K562 (cell line): ENCODE data around the gene CBX4. TPM values are rescaled to one million over a fixed set of nuclear protein-coding genes. Genes with fewer than 3 reads are reported as not detected.

ENCODE experiments used
- ARID1B ChIP-seq: fragments of 450-650 bp; IDR thresholded peaks from 2 replicates; pipeline ENCODE4 v1.6.1; 2016; ENCODE audit warnings: antibody characterized with exemption, mild to moderate bottlenecking, inconsistent platforms
- ATF1 ChIP-seq, 2 experiments: fragments of 450-650 bp in 1 of 2; IDR thresholded peaks; 2 replicates each; pipeline ENCODE4 v1.6.1; 2016; ENCODE audit warnings: missing compliant biosample characterization in 1 of 2, missing genetic modification characterization in 1 of 2
- EGR1 ChIP-seq: fragments of 450-650 bp; conservative IDR thresholded peaks from 2 replicates; pipeline ENCODE4 v1.6.1; 2017; ENCODE audit warnings: mild to moderate bottlenecking
- FOSL1 ChIP-seq: fragments of 200-800 bp; sonication (Bioruptor generic); conservative IDR thresholded peaks from 2 replicates; pipeline ENCODE4 v1.6.1; 2016; ENCODE audit warnings: missing genetic modification characterization, missing compliant biosample characterization
- FOXJ2 ChIP-seq: fragments of 200-800 bp; sonication (Bioruptor generic); IDR thresholded peaks from 2 replicates; pipeline ENCODE4 v1.6.1; 2016; ENCODE audit warnings: missing genetic modification characterization, missing compliant biosample characterization
- HDAC2 ChIP-seq: fragments of 450-650 bp; IDR thresholded peaks from 2 replicates; pipeline ENCODE4 v1.6.1; 2016; ENCODE audit warnings: mild to moderate bottlenecking
- MCM2 ChIP-seq: fragments of 450-650 bp; IDR thresholded peaks from 2 replicates; pipeline ENCODE4 v1.6.1; 2017; ENCODE audit warnings: low read depth, mild to moderate bottlenecking
- MYC ChIP-seq, 2 experiments: fragments of 250-450 bp in 1 of 2; sonication (Bioruptor Pico) in 1 of 2; IDR thresholded peaks; 2 replicates each; pipeline versions ENCODE4 v1.5.1 to v1.6.1; 2012 to 2021; ENCODE audit warnings: low read depth in 2 of 2, borderline replicate concordance in 1 of 2, improper control_type of control experiment in 1 of 2, low read length in 1 of 2, mild to moderate bottlenecking in 1 of 2, moderate library complexity in 1 of 2
- NONO ChIP-seq, 2 experiments: fragments of 200-400 bp in 1 of 2; fragments of 450-650 bp in 1 of 2; formaldehyde crosslinking in 1 of 2; IDR thresholded peaks; 2 replicates each; pipeline ENCODE4 v1.6.1; 2017; ENCODE audit warnings: low read depth in 2 of 2, mild to moderate bottlenecking in 2 of 2, moderate library complexity in 2 of 2, low read length in 1 of 2
- POLR2G ChIP-seq: fragments of 200-400 bp; formaldehyde crosslinking; IDR thresholded peaks from 2 replicates; pipeline ENCODE4 v1.6.1; 2017; ENCODE audit warnings: low read depth, mild to moderate bottlenecking, antibody characterized with exemption, low read length, moderate library complexity
- RBFOX2 ChIP-seq: fragments of 200-400 bp; formaldehyde crosslinking; IDR thresholded peaks from 2 replicates; pipeline ENCODE4 v1.6.1; 2017; ENCODE audit warnings: low read depth, mild to moderate bottlenecking, low read length, moderate library complexity
- RBM14 ChIP-seq: fragments of 200-400 bp; formaldehyde crosslinking; IDR thresholded peaks from 2 replicates; pipeline ENCODE4 v1.6.1; 2018; ENCODE audit warnings: low read depth, mild to moderate bottlenecking, low read length, moderate library complexity, borderline replicate concordance; ENCODE audit not compliant: insufficient read depth
- RBM15 ChIP-seq: fragments of 200-400 bp; formaldehyde crosslinking; IDR thresholded peaks from 2 replicates; pipeline ENCODE4 v1.6.1; 2018; ENCODE audit warnings: mild to moderate bottlenecking, low read length, moderate library complexity; ENCODE audit not compliant: insufficient read depth
- RBM34 ChIP-seq: fragments of 200-400 bp; formaldehyde crosslinking; IDR thresholded peaks from 2 replicates; pipeline ENCODE4 v1.6.1; 2018; ENCODE audit warnings: low read length, borderline replicate concordance; ENCODE audit not compliant: insufficient read depth
- RCOR1 ChIP-seq, 2 experiments: IDR thresholded peaks; 2 replicates each; pipeline ENCODE4 v1.6.1; 2012; ENCODE audit warnings: low read depth in 2 of 2, low read length in 2 of 2, borderline replicate concordance in 1 of 2, improper control_type of control experiment in 1 of 2
- SMAD4 ChIP-seq: fragments of 250-450 bp; sonication (Bioruptor Pico); conservative IDR thresholded peaks from 2 replicates; pipeline ENCODE4 v1.8.0; 2021; ENCODE audit warnings: inconsistent platforms, mild to moderate bottlenecking, moderate library complexity
- TARDBP ChIP-seq: fragments of 450-650 bp; IDR thresholded peaks from 2 replicates; pipeline ENCODE4 v1.6.1; 2016
- TCF3 ChIP-seq: sonication (generic); formaldehyde crosslinking; IDR thresholded peaks from 2 replicates; pipeline ENCODE4 v1.4.0; 2020; ENCODE audit warnings: mild to moderate bottlenecking, missing genetic modification reagents
- TRIM28 ChIP-seq: fragments of 450-650 bp; IDR thresholded peaks from 2 replicates; pipeline ENCODE4 v1.6.1; 2017
- XRCC5 ChIP-seq: fragments of 200-400 bp; formaldehyde crosslinking; IDR thresholded peaks from 2 replicates; pipeline ENCODE4 v1.6.1; 2017; ENCODE audit warnings: low read depth, mild to moderate bottlenecking, low read length
- ZNF175 ChIP-seq: fragments of 200-800 bp; sonication (Bioruptor generic); IDR thresholded peaks from 2 replicates; pipeline ENCODE4 v1.6.1; 2016; ENCODE audit warnings: low read depth, mild to moderate bottlenecking, missing genetic modification characterization, missing compliant biosample characterization
- polyA plus RNA-seq, 8 experiments: library from polyadenylated mRNA; depleted of rRNA in 4 of 8; stranded (reverse) in 5 of 8; unstranded in 3 of 8; fragments of >200 nt; fragmentation: Nextera tagmentation in 2 of 8; fragmentation: Illumina TruSeq in 1 of 8; extraction: Ambion mirVana in 2 of 8; extraction: Trizol in 1 of 8; gene quantifications; 2 replicates each; pipeline versions ENCODE4 v1.2.1 to v1.2.3, GENCODE V29; 2011 to 2014; ENCODE audit warnings: inconsistent platforms in 1 of 8, missing spikeins in 1 of 8
- total RNA-seq, 7 experiments: library from RNA; depleted of rRNA in 6 of 7; stranded (reverse); fragments of >200 nt in 6 of 7; fragmentation: Illumina TruSeq in 2 of 7; extraction: Trizol in 2 of 7; gene quantifications; 2 replicates each; pipeline versions ENCODE4 v1.2.1 to v1.2.3, GENCODE V29; 2011 to 2021; ENCODE audit warnings: low replicate concordance in 1 of 7
- TF ChIP-seq, protein P1 (sequence below): fragments of 450-650 bp; IDR thresholded peaks from 2 replicates; pipeline ENCODE4 v1.6.1; 2016; ENCODE audit warnings: missing biosample characterization, missing genetic modification characterization
- TF ChIP-seq, protein P2 (sequence below): sonication (generic); formaldehyde crosslinking; IDR thresholded peaks from 2 replicates; pipeline ENCODE4 v1.8.0; 2022; ENCODE audit warnings: mild to moderate bottlenecking, low read depth, missing genetic modification reagents
- TF ChIP-seq, protein P3 (sequence below), 3 experiments: fragments of 200-800 bp in 1 of 3; sonication (Bioruptor generic) in 1 of 3; sonication (generic) in 1 of 3; formaldehyde crosslinking in 1 of 3; IDR thresholded peaks; 2 replicates each; pipeline versions ENCODE4 v1.6.1 to v1.8.0; 2016 to 2022; ENCODE audit warnings: mild to moderate bottlenecking in 2 of 3, missing compliant biosample characterization in 2 of 3, missing genetic modification characterization in 2 of 3, missing genetic modification reagents in 1 of 3

CBX4 gene
- total and polyA plus RNA-seq, 9 of the 15 experiments (the other 6 are each of a cell fraction or from before 2014, with no cell fraction given) = 0.98 to 50.5 (median 10.0) TPM

DNA sequence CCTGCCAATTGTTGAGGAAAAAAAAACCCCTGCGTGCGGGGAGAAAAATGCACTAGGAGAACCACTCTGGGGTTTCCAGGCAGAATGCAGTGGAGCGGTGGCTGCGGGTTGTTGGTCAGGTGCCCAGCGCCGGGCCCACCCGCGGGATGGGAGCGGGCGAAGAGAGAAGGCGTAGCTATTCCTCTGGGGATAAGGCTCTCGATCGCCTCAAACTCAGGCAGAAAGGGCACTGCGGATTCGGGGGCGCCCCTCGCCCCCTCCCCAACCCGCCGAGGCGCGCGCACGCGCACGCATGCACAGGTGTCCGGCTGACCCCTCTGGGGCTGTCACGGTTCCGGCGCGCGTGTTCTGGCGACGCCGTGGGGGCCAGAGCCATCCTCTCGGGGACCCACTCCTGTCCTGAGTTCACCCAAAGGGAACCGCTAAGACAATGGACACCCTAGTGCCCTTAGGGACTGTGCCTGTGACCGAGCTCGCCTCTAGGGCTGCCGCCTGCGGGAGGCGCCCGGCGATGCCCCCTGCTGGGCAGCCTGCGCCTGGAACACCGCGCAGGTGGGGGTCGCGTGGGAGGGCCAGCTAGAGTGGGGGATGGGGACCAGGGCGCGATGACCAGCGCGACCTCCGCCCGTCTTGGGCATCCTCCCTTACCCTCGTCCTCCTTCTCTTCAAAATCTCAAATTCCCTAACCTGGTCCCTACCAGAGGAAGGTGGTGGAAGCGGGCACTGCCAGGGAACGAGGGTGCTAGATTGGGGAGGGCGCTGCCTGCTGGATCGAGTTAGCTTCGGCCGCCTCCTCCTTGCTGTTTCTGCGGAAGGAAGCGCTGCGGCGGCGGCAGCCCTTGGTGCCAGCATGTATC is 28.0 kb downstream of the CBX4 start (continued):
- peak; percentile 52; the same call in 1 of the 2 replicates for TF ChIP-seq MYC (IDR thresholded peaks at IDR 0.05; ENCODE audit: low read depth, low read length)
- no peak; the same call in 1 of the 2 replicates for TF ChIP-seq MYC (CRISPR knock-in tag; IDR thresholded peaks at IDR 0.05; ENCODE audit: borderline replicate concordance, low read depth)
- no peak for TF ChIP-seq TARDBP
- peak; percentile 91 for TF ChIP-seq EGR1
- TF ChIP-seq, protein P1, sequence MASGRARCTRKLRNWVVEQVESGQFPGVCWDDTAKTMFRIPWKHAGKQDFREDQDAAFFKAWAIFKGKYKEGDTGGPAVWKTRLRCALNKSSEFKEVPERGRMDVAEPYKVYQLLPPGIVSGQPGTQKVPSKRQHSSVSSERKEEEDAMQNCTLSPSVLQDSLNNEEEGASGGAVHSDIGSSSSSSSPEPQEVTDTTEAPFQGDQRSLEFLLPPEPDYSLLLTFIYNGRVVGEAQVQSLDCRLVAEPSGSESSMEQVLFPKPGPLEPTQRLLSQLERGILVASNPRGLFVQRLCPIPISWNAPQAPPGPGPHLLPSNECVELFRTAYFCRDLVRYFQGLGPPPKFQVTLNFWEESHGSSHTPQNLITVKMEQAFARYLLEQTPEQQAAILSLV (tag) = no peak
- 0 out of 2 replicates have a peak, but pooled peaks have one; percentile 21 for TF ChIP-seq TCF3
- 0 out of 2 replicates have a peak, but pooled peaks have one; percentile 45 for TF ChIP-seq FOXJ2 (tag)
- 0 out of 4 replicates have a peak, but pooled peaks of 1 of the 2 experiments have one; percentile 54 for TF ChIP-seq RCOR1 (IDR thresholded peaks at IDR 0.05; ENCODE audit: borderline replicate concordance in 1 of 2, low read depth in 2 of 2, low read length in 2 of 2)
- TF ChIP-seq MCM2 = no peak
- TF ChIP-seq RBM34 = no peak
- no peak for TF ChIP-seq ATF1 (CRISPR knock-in tag; IDR thresholded peaks at IDR 0.05)
- TF ChIP-seq ATF1 (tag; IDR thresholded peaks at IDR 0.05) = peak; percentile 38
- TF ChIP-seq ZNF175 (CRISPR knock-in tag) = peak; percentile 64
- TF ChIP-seq RBM14 = no peak
- peak; percentile 18; the same call in 1 of the 2 replicates for TF ChIP-seq XRCC5
- peak; percentile 78 for TF ChIP-seq POLR2G
- TF ChIP-seq NONO (IDR thresholded peaks at IDR 0.05; ENCODE audit: low read depth in 2 of 2, low read length in 1 of 2) = peak in 1 of 2 experiments; percentile 58; a peak in 1 of 4 replicates
- TF ChIP-seq RBM15 = no peak
- TF ChIP-seq ARID1B = peak; percentile 35; the same call in 1 of the 2 replicates
- TF ChIP-seq TRIM28 = no peak
- peak; percentile 63 for TF ChIP-seq SMAD4 (CRISPR knock-in tag)
- TF ChIP-seq, protein P2, sequence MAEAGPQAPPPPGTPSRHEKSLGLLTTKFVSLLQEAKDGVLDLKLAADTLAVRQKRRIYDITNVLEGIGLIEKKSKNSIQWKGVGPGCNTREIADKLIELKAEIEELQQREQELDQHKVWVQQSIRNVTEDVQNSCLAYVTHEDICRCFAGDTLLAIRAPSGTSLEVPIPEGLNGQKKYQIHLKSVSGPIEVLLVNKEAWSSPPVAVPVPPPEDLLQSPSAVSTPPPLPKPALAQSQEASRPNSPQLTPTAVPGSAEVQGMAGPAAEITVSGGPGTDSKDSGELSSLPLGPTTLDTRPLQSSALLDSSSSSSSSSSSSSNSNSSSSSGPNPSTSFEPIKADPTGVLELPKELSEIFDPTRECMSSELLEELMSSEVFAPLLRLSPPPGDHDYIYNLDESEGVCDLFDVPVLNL (CRISPR knock-in tag) = no peak
- TF ChIP-seq, protein P3, sequence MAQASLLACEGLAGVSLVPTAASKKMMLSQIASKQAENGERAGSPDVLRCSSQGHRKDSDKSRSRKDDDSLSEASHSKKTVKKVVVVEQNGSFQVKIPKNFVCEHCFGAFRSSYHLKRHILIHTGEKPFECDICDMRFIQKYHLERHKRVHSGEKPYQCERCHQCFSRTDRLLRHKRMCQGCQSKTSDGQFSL (CRISPR knock-in tag; IDR thresholded peaks at IDR 0.05) = peak; percentile 72
- TF ChIP-seq, protein P3 (tag; IDR thresholded peaks at IDR 0.05) = no peak
- peak; percentile 80 for TF ChIP-seq RBFOX2
- 0 out of 2 replicates have a peak, but pooled peaks have one; percentile 8 for TF ChIP-seq FOSL1 (tag)
- TF ChIP-seq HDAC2 = no peak
